DMS79 (cell line): Measurements from ENCODE around the gene PRCC.

Experiments
- DNase-seq: peaks from one replicate; lab custom pipeline; 2025; lab: John Stamatoyannopoulos, UW

The PRCC gene

GRCh38 chr1:156844102-156844501 lies 76.8 kb downstream of the PRCC start:
- no peak for DNase-seq

- no peak for DNase-seq
Measured at GRCh38 chr1:156844638-156845037, 77.3 kb downstream of the PRCC start.

- DNase-seq: no peak
Measured at GRCh38 chr1:156845055-156845952, 78.0 kb downstream of the PRCC start.

- no peak for DNase-seq
Measured at GRCh38 chr1:156845953-156846545, 78.7 kb downstream of the PRCC start.

- no peak for DNase-seq
Measured at GRCh38 chr1:156846643-156847042, 79.3 kb downstream of the PRCC start.

- DNase-seq: no peak
Measured at GRCh38 chr1:156847591-156848460, 80.5 kb downstream of the PRCC start.

DNA sequence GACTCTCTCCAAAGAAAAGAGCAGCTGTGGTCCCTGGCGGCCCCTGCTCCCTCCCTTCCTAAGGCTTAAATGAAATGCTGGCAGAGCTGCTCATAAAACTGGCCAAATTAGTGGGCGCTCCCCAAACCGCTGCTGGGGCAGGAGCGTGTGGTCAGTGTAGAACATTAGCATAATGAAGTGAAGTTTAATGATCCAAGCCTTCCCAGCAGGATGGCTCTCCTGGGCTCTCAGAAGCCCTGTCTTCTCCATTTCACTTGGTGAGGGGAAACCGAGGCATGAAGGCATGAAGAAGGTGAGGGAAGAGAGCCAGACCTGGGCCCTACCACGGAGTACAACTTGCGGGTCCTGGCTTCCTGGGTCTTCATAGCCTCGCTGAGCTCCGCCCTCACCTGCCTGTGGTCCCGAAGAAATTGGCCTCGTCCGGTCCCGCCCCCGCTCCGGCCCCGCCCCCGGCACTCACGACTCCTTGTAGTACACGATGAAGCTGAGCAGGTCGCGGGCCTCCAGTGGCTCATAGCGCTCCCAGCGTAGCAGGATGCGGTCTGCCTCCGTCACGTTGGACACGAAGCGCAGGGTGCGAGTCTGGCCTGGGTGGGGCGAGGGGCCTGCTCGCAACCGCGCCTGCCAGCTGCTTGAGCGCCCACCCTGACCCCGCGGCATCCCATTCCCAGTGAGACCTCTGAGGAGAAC lies 81.3 kb downstream of the PRCC start:
- no peak for DNase-seq

DNA sequence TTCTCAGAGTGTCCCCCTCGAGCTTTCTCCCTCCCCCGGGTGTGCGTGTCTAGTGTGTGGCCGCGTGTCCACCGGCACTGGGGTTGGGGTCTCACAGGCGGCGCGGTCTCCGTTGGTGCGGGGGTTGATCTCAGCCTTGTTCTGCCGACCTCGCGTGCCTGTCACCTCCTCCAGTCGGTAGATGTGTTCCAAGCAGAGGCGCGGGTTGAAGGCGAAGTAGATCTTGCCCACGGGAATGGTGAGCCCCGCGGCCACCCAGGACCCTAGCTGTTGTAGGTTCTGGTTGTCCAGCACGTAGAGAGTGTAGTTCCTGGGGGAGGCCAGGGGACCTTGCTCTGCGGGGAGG lies 81.8 kb downstream of the PRCC start:
- DNase-seq: no peak
